HepG2 (cell line): ENCODE measurements around the gene FGGY.

Experiments used
- BRD4 ChIP-seq: sonication (generic); formaldehyde crosslinking; IDR thresholded peaks from 2 replicates; pipeline ENCODE4 v1.4.0; 2020; ENCODE audit warnings: missing genetic modification reagents
- CTCF ChIP-seq: sonication (generic); formaldehyde crosslinking; IDR thresholded peaks from 2 replicates; pipeline ENCODE4 v1.5.0; 2020; ENCODE audit warnings: mild to moderate bottlenecking, missing genetic modification reagents, moderate library complexity
- EZH2 ChIP-seq: conservative IDR thresholded peaks from 2 replicates; pipeline ENCODE4 v1.6.1; 2012; ENCODE audit warnings: mild to moderate bottlenecking, low read depth, low read length, moderate library complexity
- GABPA ChIP-seq, 2 experiments: IDR thresholded peaks; 2 replicates each; pipeline ENCODE4 v1.6.1; 2011 to 2016; ENCODE audit warnings: low read depth in 2 of 2, low read length in 1 of 2, missing biosample characterization in 1 of 2, missing genetic modification characterization in 1 of 2
- GTF2F1 ChIP-seq: fragments of 150-350 bp; IDR thresholded peaks from 2 replicates; pipeline ENCODE4 v1.6.1; 2014; ENCODE audit warnings: low read length
- MTA1 ChIP-seq: sonication (generic); formaldehyde crosslinking; IDR thresholded peaks from 2 replicates; pipeline ENCODE4 v1.4.0; 2020; ENCODE audit warnings: missing genetic modification reagents, mild to moderate bottlenecking, borderline replicate concordance
- RERE ChIP-seq: IDR thresholded peaks from 2 replicates; pipeline ENCODE4 v1.6.1; 2016; ENCODE audit warnings: low read depth, missing genetic modification reagents, missing compliant biosample characterization
- ZNF143 ChIP-seq: sonication (generic); formaldehyde crosslinking; IDR thresholded peaks from 2 replicates; pipeline ENCODE4 v1.4.0; 2020; ENCODE audit warnings: missing genetic modification reagents

- TF ChIP-seq BRD4 (no peak), ZNF143 (CRISPR knock-in tag) (no peak), CTCF (no peak), GABPA (IDR thresholded peaks at IDR 0.05; ENCODE audit: low read depth, low read length) (no peak), GABPA (CRISPR knock-in tag; IDR thresholded peaks at IDR 0.05; ENCODE audit: low read depth) (no peak), MTA1 (CRISPR knock-in tag) (no peak), RERE (CRISPR knock-in tag) (no peak), GTF2F1 (no peak), EZH2 (no peak)
Measured at GRCh38 chr1:59510249-59510648, 213.4 kb downstream of the FGGY start.
